Muscle layer of duodenum (tissue), 2 donors: ENCODE results near the gene HPSE2.

Experiments used
- H3K27ac ChIP-seq: one replicate; pipeline ENCODE4 v1.7.0; 2013; ENCODE audit warnings: mild to moderate bottlenecking, low read length
- H3K27me3 ChIP-seq: one replicate; pipeline ENCODE4 v1.7.0; 2013; ENCODE audit warnings: low read depth, mild to moderate bottlenecking, control low read depth, low read length
- H3K36me3 ChIP-seq, 2 donors: one replicate each; pipeline ENCODE4 v1.7.0; 2013; ENCODE audit warnings: low read length in 2 of 2, control low read depth in 1 of 2, mild to moderate bottlenecking in 1 of 2; ENCODE audit not compliant: insufficient read depth in 2 of 2, control insufficient read depth in 1 of 2
- H3K4me1 ChIP-seq, 2 donors: one replicate each; pipeline ENCODE4 v1.7.0; 2013; ENCODE audit warnings: low read length in 2 of 2, mild to moderate bottlenecking in 2 of 2, control low read depth in 1 of 2, moderate library complexity in 1 of 2; ENCODE audit not compliant: insufficient read depth in 2 of 2, control insufficient read depth in 1 of 2
- H3K4me3 ChIP-seq, 2 donors: one replicate each; pipeline ENCODE4 v1.7.0; 2013; ENCODE audit warnings: low read length in 2 of 2, low read depth in 1 of 2, mild to moderate bottlenecking in 1 of 2
- H3K9me3 ChIP-seq, 2 donors: one replicate each; pipeline ENCODE4 v1.7.0; 2013; ENCODE audit warnings: low read length in 2 of 2, control low read depth in 1 of 2, mild to moderate bottlenecking in 1 of 2; ENCODE audit not compliant: control insufficient read depth in 1 of 2
- donor health status: healthy.

Gene HPSE2

DNA sequence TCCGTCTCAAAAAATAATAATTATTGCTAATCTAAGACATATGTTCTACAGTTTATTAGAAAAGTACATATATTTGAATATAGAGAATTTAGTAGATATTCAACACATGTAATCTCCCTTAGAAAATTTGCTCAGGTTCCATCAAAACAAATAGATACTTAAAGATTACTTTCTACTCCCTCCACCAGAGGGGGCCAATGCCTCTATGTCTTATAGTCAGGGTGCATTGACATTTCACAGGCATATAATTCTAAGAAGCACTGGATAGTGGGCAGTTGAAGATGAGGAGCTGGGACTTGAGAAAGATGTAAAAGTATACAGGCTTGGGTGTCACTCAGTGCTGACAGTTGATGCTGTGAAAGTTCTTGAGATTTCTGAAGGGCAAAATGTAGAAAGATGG is 487.4 kb downstream of the HPSE2 start:
- Histone ChIP-seq H3K4me1 (no peaks in the 10 kb centered on the region), H3K36me3 (no peaks in the 10 kb centered on the region), H3K27me3 (no peaks in the 10 kb centered on the region), H3K4me3 (no peak overlapping the region), H3K9me3 (no peaks in the 10 kb centered on the region), H3K27ac (no peak overlapping the region)

DNA sequence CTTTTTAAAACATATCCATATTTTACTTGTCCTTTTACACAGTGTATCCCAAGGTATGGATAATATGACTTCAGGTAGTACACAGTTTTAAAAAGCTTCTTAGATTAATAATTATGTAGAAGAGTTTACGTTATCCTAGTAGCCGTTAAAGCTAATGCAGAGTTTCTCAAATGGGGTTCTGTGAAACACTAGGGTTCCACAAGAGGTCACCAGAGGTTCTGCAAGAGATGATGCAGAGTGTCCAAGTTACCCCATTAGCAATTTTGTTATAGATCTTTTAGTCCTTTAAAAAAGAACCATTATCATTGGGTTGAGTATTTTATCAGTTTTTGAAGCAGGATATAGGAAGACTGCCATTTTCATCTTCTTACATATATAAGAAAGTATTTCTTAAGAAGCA is 490.0 kb downstream of the HPSE2 start:
- Histone ChIP-seq H3K4me3 (no peak overlapping the region), H3K27me3 (no peaks in the 10 kb centered on the region), H3K36me3 (no peaks in the 10 kb centered on the region), H3K9me3 (no peaks in the 10 kb centered on the region), H3K27ac (no peak overlapping the region), H3K4me1 (no peaks in the 10 kb centered on the region)

DNA sequence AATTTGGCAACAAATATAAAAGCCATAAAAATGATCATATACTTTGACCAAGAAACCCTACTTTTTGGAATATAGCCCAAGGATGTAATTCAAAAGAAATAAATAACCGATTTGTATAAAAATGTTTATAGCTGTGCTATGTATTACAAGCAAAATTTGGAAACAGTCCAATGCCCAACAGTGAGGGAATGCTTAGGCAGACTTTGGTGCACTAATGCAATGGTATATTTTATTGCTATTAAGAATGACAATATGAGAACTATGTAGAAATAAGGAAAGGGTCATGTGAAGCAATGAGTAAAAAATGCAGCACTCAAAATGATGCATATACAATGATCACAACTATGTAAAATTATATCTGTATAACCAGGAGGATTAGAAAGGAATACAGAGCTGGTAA is 515.1 kb downstream of the HPSE2 start:
- Histone ChIP-seq H3K4me3 (no peak overlapping the region), H3K9me3 (no peaks in the 10 kb centered on the region), H3K36me3 (no peaks in the 10 kb centered on the region), H3K27ac (no peak overlapping the region), H3K27me3 (no peaks in the 10 kb centered on the region), H3K4me1 (no peaks in the 10 kb centered on the region)

DNA sequence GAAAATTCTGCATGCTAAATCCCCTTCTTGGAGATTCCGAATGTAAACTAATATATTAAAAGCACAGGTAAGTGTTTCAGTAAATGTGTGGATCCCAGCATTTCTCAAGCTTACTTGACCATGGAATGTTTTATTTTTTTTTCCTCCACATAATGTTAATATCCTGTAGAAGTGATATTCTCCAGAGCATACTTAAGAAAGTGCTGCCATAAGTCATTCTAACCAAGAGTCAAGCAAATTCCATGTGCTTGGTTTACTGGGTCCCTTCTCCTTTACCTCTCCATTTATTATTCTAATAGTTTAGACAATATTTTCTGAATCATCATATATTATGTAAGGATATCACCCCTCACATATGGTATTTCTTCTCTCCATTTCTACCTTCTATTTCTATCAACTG is 522.1 kb downstream of the HPSE2 start:
- no peak overlapping the region for H3K27ac ChIP-seq
- no peak overlapping the region for H3K4me3 ChIP-seq
- H3K27me3 ChIP-seq = no peaks in the 10 kb centered on the region
- no peaks in the 10 kb centered on the region for H3K4me1 ChIP-seq
- H3K9me3 ChIP-seq = no peaks in the 10 kb centered on the region
- no peaks in the 10 kb centered on the region for H3K36me3 ChIP-seq

DNA sequence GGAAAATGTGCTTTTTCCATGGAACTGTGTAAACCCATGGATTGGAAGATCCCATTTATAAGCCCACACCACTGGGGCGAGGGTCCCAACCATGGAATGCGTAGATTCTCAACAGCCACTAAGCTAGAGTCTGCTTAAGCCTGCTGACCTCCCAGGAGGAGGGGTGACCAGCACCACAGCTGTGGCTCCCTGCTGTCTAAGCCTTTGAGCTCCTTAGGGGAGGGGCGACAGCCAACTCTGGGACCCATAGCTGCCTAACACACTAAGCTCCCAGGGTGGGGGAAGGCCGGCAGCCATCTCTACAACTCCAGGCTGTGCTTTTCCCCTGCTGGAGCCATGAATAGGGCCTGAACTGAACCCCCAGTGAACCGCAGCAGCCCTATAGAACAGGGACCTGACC is 539.1 kb downstream of the HPSE2 start:
- Histone ChIP-seq H3K4me1 (no peaks in the 10 kb centered on the region), H3K27ac (no peak overlapping the region), H3K4me3 (no peak overlapping the region), H3K27me3 (no peaks in the 10 kb centered on the region), H3K9me3 (no peaks in the 10 kb centered on the region), H3K36me3 (no peaks in the 10 kb centered on the region)

DNA sequence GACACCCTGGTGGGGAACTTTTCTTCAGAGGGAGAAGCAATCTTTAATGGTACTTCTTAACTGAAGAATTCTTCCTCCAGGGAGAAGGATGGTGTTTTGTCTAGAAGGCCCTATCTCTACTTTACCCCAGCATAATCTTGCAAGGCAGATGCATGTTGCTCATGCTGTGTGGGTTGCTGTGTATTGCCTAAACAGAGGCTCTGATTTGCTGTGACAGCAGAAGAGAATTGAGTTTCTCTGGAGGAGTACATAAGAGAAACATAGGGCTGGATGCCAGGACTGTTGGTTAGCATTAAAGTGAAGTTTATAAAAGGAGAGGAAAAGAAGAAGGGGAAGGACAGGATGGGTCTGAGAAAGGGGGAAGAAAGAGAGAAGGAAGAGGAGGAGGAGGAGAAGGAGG is 540.8 kb downstream of the HPSE2 start:
- no peak overlapping the region for H3K27ac ChIP-seq
- H3K27me3 ChIP-seq = no peaks in the 10 kb centered on the region

DNA sequence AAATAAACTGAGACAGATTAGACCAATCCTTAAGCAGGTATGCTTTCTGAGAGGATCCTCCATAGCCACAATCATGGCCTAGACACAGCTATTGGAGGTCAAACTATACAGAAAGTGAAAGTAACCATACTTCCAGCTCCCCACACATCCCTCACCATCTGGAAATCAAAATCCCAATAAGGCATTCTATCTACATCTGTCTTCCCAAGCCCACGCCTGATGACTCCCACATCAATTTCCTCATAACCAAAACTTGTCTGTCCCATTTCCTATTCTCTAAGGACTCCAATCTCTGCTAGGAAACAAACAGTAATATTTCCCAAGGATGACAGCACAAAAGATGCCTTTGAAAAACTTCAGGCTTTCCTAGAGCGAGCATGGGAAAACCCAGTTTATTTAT is 541.6 kb downstream of the HPSE2 start:
- Histone ChIP-seq H3K4me1 (no peaks in the 10 kb centered on the region), H3K27ac (no peak overlapping the region)

More for the DNA sequence above, 540.8 kb downstream of the HPSE2 start:
- no peaks in the 10 kb centered on the region for H3K9me3 ChIP-seq
- H3K4me3 ChIP-seq = no peak overlapping the region
- H3K36me3 ChIP-seq = no peaks in the 10 kb centered on the region
- no peaks in the 10 kb centered on the region for H3K4me1 ChIP-seq

GRCh38 chr10:98687685-98688084 is 548.0 kb downstream of the HPSE2 start:
- Histone ChIP-seq H3K4me3 (no peak overlapping the region), H3K36me3 (no peaks in the 10 kb centered on the region), H3K9me3 (peaks cover 0 to 9% of the 10 kb centered on the region in 2 donors), H3K27ac (no peak overlapping the region), H3K4me1 (no peaks in the 10 kb centered on the region), H3K27me3 (no peaks in the 10 kb centered on the region)

More for the DNA sequence above, 541.6 kb downstream of the HPSE2 start:
- no peak overlapping the region for H3K4me3 ChIP-seq
- no peaks in the 10 kb centered on the region for H3K9me3 ChIP-seq
- no peaks in the 10 kb centered on the region for H3K27me3 ChIP-seq
- H3K36me3 ChIP-seq = no peaks in the 10 kb centered on the region

GRCh38 chr10:98684019-98684899 is 551.4 kb downstream of the HPSE2 start:
- H3K4me3 ChIP-seq = no peak overlapping the region
- no peaks in the 10 kb centered on the region for H3K36me3 ChIP-seq
- no peaks in the 10 kb centered on the region for H3K27me3 ChIP-seq

DNA sequence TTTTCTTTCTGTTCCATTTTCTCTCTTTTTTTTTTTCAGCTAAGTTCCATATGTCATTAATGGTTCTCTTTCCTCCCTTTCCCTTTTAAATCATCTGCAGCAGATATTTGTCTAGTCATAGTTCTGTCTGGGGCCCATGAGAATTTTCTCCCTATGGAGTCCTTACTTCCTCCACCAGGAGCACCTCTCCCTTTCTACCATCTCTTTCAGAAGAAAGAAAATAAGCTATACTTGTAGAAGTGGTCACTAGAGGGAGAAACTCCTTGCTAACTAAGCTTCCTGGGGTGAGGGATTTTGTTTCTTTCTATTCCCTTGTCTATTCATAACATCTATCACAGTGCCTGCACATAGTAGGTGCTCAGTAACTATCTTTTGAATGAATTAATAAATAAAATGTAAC is 558.8 kb downstream of the HPSE2 start:
- no peaks in the 10 kb centered on the region for H3K27me3 ChIP-seq
- no peak overlapping the region for H3K4me3 ChIP-seq
- no peaks in the 10 kb centered on the region for H3K36me3 ChIP-seq
- H3K9me3 ChIP-seq = no peaks in the 10 kb centered on the region
- H3K27ac ChIP-seq = no peak overlapping the region
- no peaks in the 10 kb centered on the region for H3K4me1 ChIP-seq

More at GRCh38 chr10:98684019-98684899, 551.4 kb downstream of the HPSE2 start:
- H3K4me1 ChIP-seq = no peaks in the 10 kb centered on the region
- H3K9me3 ChIP-seq = peaks cover 0 to 9% of the 10 kb centered on the region in 2 donors
- H3K27ac ChIP-seq = no peak overlapping the region

GRCh38 chr10:98675902-98676301 is 559.8 kb downstream of the HPSE2 start:
- Histone ChIP-seq H3K36me3 (no peaks in the 10 kb centered on the region), H3K9me3 (no peaks in the 10 kb centered on the region), H3K27ac (no peak overlapping the region), H3K27me3 (no peaks in the 10 kb centered on the region), H3K4me3 (no peak overlapping the region), H3K4me1 (no peaks in the 10 kb centered on the region)
